HFF-Myc (cell line): ENCODE results near the gene ARID3A.

Source experiments
- DNase-seq: peaks from one replicate; pipeline ENCODE4 v3.0.0-alpha.2; 2011; ENCODE audit warnings: low read depth; ENCODE audit errors: extremely low read depth
- H3K4me3 ChIP-seq: replicated peaks from 2 replicates; pipeline ENCODE4 v1.5.1; 2011; ENCODE audit warnings: low read depth, mild to moderate bottlenecking, control low read depth, low read length
- TF ChIP-seq, protein P1 (sequence below): IDR thresholded peaks from 2 replicates; pipeline ENCODE4 v1.5.1; 2012; ENCODE audit warnings: mild to moderate bottlenecking, low read depth, low read length, control low read depth; ENCODE audit errors: missing control alignments

The ARID3A gene

GRCh38 chr19:950352-951066 is 24.7 kb downstream of the ARID3A start:
- TF ChIP-seq, protein P1, sequence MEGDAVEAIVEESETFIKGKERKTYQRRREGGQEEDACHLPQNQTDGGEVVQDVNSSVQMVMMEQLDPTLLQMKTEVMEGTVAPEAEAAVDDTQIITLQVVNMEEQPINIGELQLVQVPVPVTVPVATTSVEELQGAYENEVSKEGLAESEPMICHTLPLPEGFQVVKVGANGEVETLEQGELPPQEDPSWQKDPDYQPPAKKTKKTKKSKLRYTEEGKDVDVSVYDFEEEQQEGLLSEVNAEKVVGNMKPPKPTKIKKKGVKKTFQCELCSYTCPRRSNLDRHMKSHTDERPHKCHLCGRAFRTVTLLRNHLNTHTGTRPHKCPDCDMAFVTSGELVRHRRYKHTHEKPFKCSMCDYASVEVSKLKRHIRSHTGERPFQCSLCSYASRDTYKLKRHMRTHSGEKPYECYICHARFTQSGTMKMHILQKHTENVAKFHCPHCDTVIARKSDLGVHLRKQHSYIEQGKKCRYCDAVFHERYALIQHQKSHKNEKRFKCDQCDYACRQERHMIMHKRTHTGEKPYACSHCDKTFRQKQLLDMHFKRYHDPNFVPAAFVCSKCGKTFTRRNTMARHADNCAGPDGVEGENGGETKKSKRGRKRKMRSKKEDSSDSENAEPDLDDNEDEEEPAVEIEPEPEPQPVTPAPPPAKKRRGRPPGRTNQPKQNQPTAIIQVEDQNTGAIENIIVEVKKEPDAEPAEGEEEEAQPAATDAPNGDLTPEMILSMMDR, result no peak
- no peak for DNase-seq
- no peak overlapping the region for H3K4me3 ChIP-seq

- DNase-seq, result no peak
- TF ChIP-seq, protein P1, result no peak
- H3K4me3 ChIP-seq, result no peak overlapping the region
Observed at GRCh38 chr19:952049-952679, 26.3 kb downstream of the ARID3A start.

GRCh38 chr19:952680-953444 is 27.0 kb downstream of the ARID3A start:
- TF ChIP-seq, protein P1, result no peak
- H3K4me3 ChIP-seq, result no peak overlapping the region
- no peak for DNase-seq

GRCh38 chr19:953445-954271 is 27.8 kb downstream of the ARID3A start:
- no peak for DNase-seq
- no peak overlapping the region for H3K4me3 ChIP-seq
- TF ChIP-seq, protein P1, result no peak

- H3K4me3 ChIP-seq, result no peak overlapping the region
- TF ChIP-seq, protein P1, result no peak
- DNase-seq, result no peak
Observed at GRCh38 chr19:954272-954671, 28.4 kb downstream of the ARID3A start.
